ENCODE results near the gene STPG4. TPM values are rescaled to one million over a fixed set of nuclear protein-coding genes. Genes with fewer than 3 reads are reported as not detected.

STPG4 gene
- total RNA-seq, 3 donors from 2014 or later = 0.32 TPM; not detected in 2

DNA sequence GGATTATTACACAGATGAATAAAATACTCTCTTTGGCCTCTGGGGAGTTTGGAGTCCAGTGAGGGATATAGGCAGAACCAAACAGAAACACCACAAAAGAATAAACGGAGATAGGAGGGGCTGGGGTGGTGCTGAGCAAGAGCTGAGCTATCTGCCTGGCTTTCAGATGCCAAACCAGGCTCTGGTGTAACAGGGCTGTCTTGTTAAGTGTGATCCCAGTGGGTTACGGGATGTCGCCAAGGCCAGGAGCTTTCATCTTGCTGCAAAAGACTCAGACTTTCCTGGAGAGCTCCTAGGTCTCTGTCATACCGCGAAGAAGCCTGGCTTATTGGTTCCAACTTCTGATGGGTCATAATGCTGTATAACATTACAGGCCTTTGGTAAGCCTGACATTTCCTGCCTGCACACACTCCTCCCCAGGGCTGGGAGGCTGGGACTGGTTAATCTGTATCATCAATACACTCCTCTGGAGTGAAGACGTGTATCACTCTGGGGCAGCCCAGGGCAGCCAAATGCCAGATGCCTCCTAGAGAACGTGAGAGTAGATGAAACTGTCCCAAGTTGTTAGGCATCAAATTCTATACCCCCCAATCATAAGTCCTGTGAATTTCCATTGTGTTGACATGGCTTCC is 60.5 kb downstream of the STPG4 start:
- DNase-seq (ENCODE audit: low spot score in 2 of 2) = no peak
- H3K4me3 ChIP-seq = no peak overlapping the region
- H3K9me3 ChIP-seq = no peaks in the 10 kb centered on the region
- no peaks in the 10 kb centered on the region for H3K4me1 ChIP-seq
- TF ChIP-seq POLR2A (IDR thresholded peaks at IDR 0.05) (no peak), CTCF (IDR thresholded peaks at IDR 0.05) (no peak), POLR2AphosphoS5 (IDR thresholded peaks at IDR 0.05) (no peak)
- H3K27ac ChIP-seq = no peak overlapping the region
- no peaks in the 10 kb centered on the region for H3K27me3 ChIP-seq
- no peaks in the 10 kb centered on the region for H3K36me3 ChIP-seq
- intact Hi-C loops (cut with DNase I; ENCODE audit: low total_unique reads) = loop anchor here (5.0 kb wide), 1 partner anchor 538 kb away; no protein-coding TSS in a partner anchor

GRCh38 chr2:47093626-47094025 is 61.5 kb downstream of the STPG4 start:
- TF ChIP-seq POLR2AphosphoS5 (IDR thresholded peaks at IDR 0.05) = no peak
- TF ChIP-seq POLR2A (IDR thresholded peaks at IDR 0.05) = no peak
- TF ChIP-seq CTCF (IDR thresholded peaks at IDR 0.05) = no peak
- no peak for DNase-seq (ENCODE audit: low spot score in 2 of 2)
- intact Hi-C loops (cut with DNase I; ENCODE audit: low total_unique reads) = loop anchor here (5.0 kb wide), 1 partner anchor 539 kb away; no protein-coding TSS in a partner anchor
- no peaks in the 10 kb centered on the region for H3K4me1 ChIP-seq
- H3K36me3 ChIP-seq = no peaks in the 10 kb centered on the region
- H3K9me3 ChIP-seq = no peaks in the 10 kb centered on the region
- H3K27me3 ChIP-seq = no peaks in the 10 kb centered on the region
- no peak overlapping the region for H3K4me3 ChIP-seq
- H3K27ac ChIP-seq = no peak overlapping the region

- Histone ChIP-seq H3K4me1 (no peaks in the 10 kb centered on the region), H3K9me3 (no peaks in the 10 kb centered on the region), H3K36me3 (no peaks in the 10 kb centered on the region), H3K4me3 (no peak overlapping the region), H3K27ac (no peak overlapping the region), H3K27me3 (no peaks in the 10 kb centered on the region)
- no peak for DNase-seq (ENCODE audit: low spot score in 2 of 2)
- TF ChIP-seq POLR2A (IDR thresholded peaks at IDR 0.05) (no peak), POLR2AphosphoS5 (IDR thresholded peaks at IDR 0.05) (no peak), CTCF (IDR thresholded peaks at IDR 0.05) (no peak)
- intact Hi-C loops (cut with DNase I; ENCODE audit: low total_unique reads) = loop anchor here (5.0 kb wide), 1 partner anchor 540 kb away; no protein-coding TSS in a partner anchor
Observed at GRCh38 chr2:47092465-47092864, 62.6 kb downstream of the STPG4 start.

DNA sequence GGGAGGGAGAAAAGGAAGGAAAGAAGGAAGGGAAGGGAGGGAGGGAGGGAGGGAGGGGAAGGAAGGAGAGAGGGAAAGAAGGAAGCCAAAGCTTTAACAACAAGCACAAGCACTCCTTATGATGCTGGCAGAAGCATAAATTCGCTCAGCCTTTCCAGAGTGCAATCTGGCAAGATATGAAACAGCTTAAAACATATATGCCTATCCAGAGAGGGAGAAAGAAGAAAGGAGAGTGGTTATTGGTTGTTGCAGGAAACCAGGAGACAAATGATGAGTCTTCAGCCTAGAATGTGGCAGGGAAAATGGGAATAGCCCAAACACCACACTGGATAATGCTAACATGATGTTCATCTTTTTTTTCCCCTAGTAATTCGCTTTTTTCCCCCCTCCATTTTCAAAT is 64.0 kb downstream of the STPG4 start:
- TF ChIP-seq POLR2AphosphoS5 (IDR thresholded peaks at IDR 0.05) = no peak
- TF ChIP-seq POLR2A (IDR thresholded peaks at IDR 0.05) = no peak
- TF ChIP-seq CTCF (IDR thresholded peaks at IDR 0.05) = no peak
- H3K4me1 ChIP-seq = peaks cover 7 to 11% of the 10 kb centered on the region in 2 donors
- H3K27ac ChIP-seq = no peak overlapping the region

DNA sequence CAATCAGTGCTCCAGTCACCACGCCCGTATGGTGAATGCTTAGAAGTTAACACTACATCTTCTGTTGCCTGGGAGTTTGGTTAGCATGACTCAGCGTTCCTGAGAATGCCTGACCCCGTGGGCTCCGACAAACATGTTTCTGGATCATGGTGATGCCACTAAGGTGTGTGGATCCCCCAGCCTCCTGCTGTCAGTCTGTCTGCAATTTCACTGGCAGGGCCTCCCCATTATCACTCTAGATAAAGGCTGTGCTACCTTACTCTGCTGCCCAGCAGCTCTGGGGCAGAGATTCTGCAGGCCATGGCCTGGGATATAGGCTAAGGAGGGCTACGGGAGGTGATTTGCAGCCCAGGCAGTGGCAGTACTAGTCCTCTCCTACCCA is 66.0 kb downstream of the STPG4 start:
- Histone ChIP-seq H3K4me3 (no peak overlapping the region), H3K9me3 (no peaks in the 10 kb centered on the region), H3K4me1 (peaks cover 10 to 23% of the 10 kb centered on the region in 2 donors), H3K27ac (peak overlapping the region in 1 of 2 donors; percentile 55), H3K36me3 (no peaks in the 10 kb centered on the region), H3K27me3 (no peaks in the 10 kb centered on the region)
- no peak for DNase-seq (ENCODE audit: low spot score in 2 of 2)
- TF ChIP-seq CTCF (IDR thresholded peaks at IDR 0.05) = no peak
- no peak for TF ChIP-seq POLR2A (IDR thresholded peaks at IDR 0.05)
- no peak for TF ChIP-seq POLR2AphosphoS5 (IDR thresholded peaks at IDR 0.05)
- intact Hi-C loops (cut with DNase I; ENCODE audit: low total_unique reads) = no loop called here

More for the DNA sequence above, 64.0 kb downstream of the STPG4 start:
- Histone ChIP-seq H3K9me3 (no peaks in the 10 kb centered on the region), H3K4me3 (no peak overlapping the region), H3K27me3 (no peaks in the 10 kb centered on the region), H3K36me3 (no peaks in the 10 kb centered on the region)
- intact Hi-C loops (cut with DNase I; ENCODE audit: low total_unique reads) = loop anchor here (5.0 kb wide), 1 partner anchor 541 kb away; no protein-coding TSS in a partner anchor
- DNase-seq (ENCODE audit: low spot score in 2 of 2) = no peak

Measured in breast epithelium (tissue), 4 donors.